Tibial artery (tissue), 4 donors: ENCODE data around the gene NTN5.
"Not testable (repeated sequence)": the region's sequence is repeated elsewhere in the genome, so short reads cannot be mapped to it uniquely, and the experiment has no call there.

ENCODE experiments used
- DNase-seq, 2 donors: peaks; one replicate each; pipeline ENCODE4 v3.0.0-alpha.2; 2019
- H3K27ac ChIP-seq, 2 donors: fragments of 200-600 bp; sonication (generic) in 1 of 2; 1 replicate in 1 of 2; 2 replicates in 1 of 2; pipeline ENCODE4 v1.5.1; 2018 to 2019; ENCODE audit warnings: mild to moderate bottlenecking in 1 of 2
- H3K27me3 ChIP-seq, 2 donors: fragments of 200-600 bp; sonication (generic) in 1 of 2; one replicate each; pipeline versions ENCODE4 v1.5.1 to v1.6.0; 2016 to 2019
- H3K36me3 ChIP-seq, 3 donors: fragments of 200-600 bp; sonication (generic) in 2 of 3; one replicate each; pipeline ENCODE4 v1.5.1; 2016 to 2019; ENCODE audit warnings: mild to moderate bottlenecking in 2 of 3
- H3K4me1 ChIP-seq, 4 donors: fragments of 200-600 bp; sonication (generic) in 2 of 4; 1 replicate in 3 of 4; 2 replicates in 1 of 4; pipeline ENCODE4 v1.5.1; 2016 to 2019
- H3K4me3 ChIP-seq, 2 donors: fragments of 200-600 bp; sonication (generic) in 1 of 2; 1 replicate in 1 of 2; 2 replicates in 1 of 2; pipeline ENCODE4 v1.5.1; 2018 to 2019; ENCODE audit warnings: mild to moderate bottlenecking in 2 of 2
- H3K9me3 ChIP-seq, 3 donors: fragments of 200-600 bp; sonication (generic) in 1 of 3; one replicate each; pipeline ENCODE4 v1.5.1; 2016 to 2019
- CTCF ChIP-seq, 2 experiments: fragments of 200-600 bp in 1 of 2; fragments of 450-650 bp in 1 of 2; IDR thresholded peaks; one replicate each; pipeline ENCODE4 v1.5.1; 2017 to 2019; ENCODE audit warnings: antibody characterized with exemption in 2 of 2, mild to moderate bottlenecking in 1 of 2, moderate library complexity in 1 of 2
- intact Hi-C: fragments of 100-400 bp; cut with DNase I; formaldehyde crosslinking; loops from one replicate; pipeline ENCODE4 v1.15.0; 2023; ENCODE audit warnings: low total_unique reads

The NTN5 gene

GRCh38 chr19:48689449-48689848, 16.6 kb upstream of the NTN5 start:
- no peaks in the 10 kb centered on the region for H3K36me3 ChIP-seq
- no peaks in the 10 kb centered on the region for H3K27me3 ChIP-seq
- H3K4me3 ChIP-seq = no peak overlapping the region
- no peak overlapping the region for H3K27ac ChIP-seq
- intact Hi-C loops = no loop called here
- no peaks in the 10 kb centered on the region for H3K4me1 ChIP-seq
- H3K9me3 ChIP-seq = no peaks in the 10 kb centered on the region
- TF ChIP-seq CTCF (IDR thresholded peaks at IDR 0.05) = no peak
- no peak for DNase-seq

GRCh38 chr19:48687776-48688175, 15.0 kb upstream of the NTN5 start:
- no peak overlapping the region for H3K4me3 ChIP-seq
- intact Hi-C loops = no loop called here
- H3K27me3 ChIP-seq = no peaks in the 10 kb centered on the region
- no peaks in the 10 kb centered on the region for H3K4me1 ChIP-seq
- TF ChIP-seq CTCF (IDR thresholded peaks at IDR 0.05) = no peak
- DNase-seq = no peak
- H3K27ac ChIP-seq = no peak overlapping the region
- H3K36me3 ChIP-seq = no peaks in the 10 kb centered on the region
- no peaks in the 10 kb centered on the region for H3K9me3 ChIP-seq

GRCh38 chr19:48686637-48687036, 13.8 kb upstream of the NTN5 start:
- H3K36me3 ChIP-seq, DNase-seq, H3K27ac ChIP-seq, H3K4me1 ChIP-seq, intact Hi-C loops, H3K9me3 ChIP-seq, H3K4me3 ChIP-seq, H3K27me3 ChIP-seq: not testable (repeated sequence)

GRCh38 chr19:48686088-48686487, 13.3 kb upstream of the NTN5 start:
- intact Hi-C loops = no loop called here
- no peak for DNase-seq
- no peak overlapping the region for H3K27ac ChIP-seq

GRCh38 chr19:48685583-48685982, 12.8 kb upstream of the NTN5 start:
- intact Hi-C loops = no loop called here
- Histone ChIP-seq H3K27me3 (no peaks in the 10 kb centered on the region), H3K36me3 (no peaks in the 10 kb centered on the region), H3K4me1 (no peaks in the 10 kb centered on the region), H3K9me3 (no peaks in the 10 kb centered on the region), H3K4me3 (no peak overlapping the region), H3K27ac (no peak overlapping the region)
- DNase-seq = no peak
- TF ChIP-seq CTCF (IDR thresholded peaks at IDR 0.05) = no peak

More at GRCh38 chr19:48686088-48686487, 13.3 kb upstream of the NTN5 start:
- Histone ChIP-seq H3K4me1 (no peaks in the 10 kb centered on the region), H3K9me3 (no peaks in the 10 kb centered on the region), H3K27me3 (no peaks in the 10 kb centered on the region), H3K36me3 (no peaks in the 10 kb centered on the region), H3K4me3 (no peak overlapping the region)
- no peak for TF ChIP-seq CTCF (IDR thresholded peaks at IDR 0.05)

- intact Hi-C loops = no loop called here
- H3K36me3 ChIP-seq = no peaks in the 10 kb centered on the region
- H3K27me3 ChIP-seq = no peaks in the 10 kb centered on the region
- no peak for DNase-seq
- TF ChIP-seq CTCF (IDR thresholded peaks at IDR 0.05) = no peak
- H3K9me3 ChIP-seq = no peaks in the 10 kb centered on the region
- no peak overlapping the region for H3K4me3 ChIP-seq
- H3K27ac ChIP-seq = no peak overlapping the region
- no peaks in the 10 kb centered on the region for H3K4me1 ChIP-seq
Measured at GRCh38 chr19:48683349-48683748, 10.5 kb upstream of the NTN5 start.
